WI38 (cell line): ENCODE measurements around the gene PRDM16.

Source experiments
- H3K4me3 ChIP-seq: 2 replicates; pipeline ENCODE4 v1.5.1; 2011; ENCODE audit warnings: low read depth, mild to moderate bottlenecking, control low read depth, low read length
- CTCF ChIP-seq: IDR thresholded peaks from 2 replicates; pipeline ENCODE4 v1.5.1; 2012; ENCODE audit warnings: low read depth, mild to moderate bottlenecking, control low read depth, low read length

The PRDM16 gene

GRCh38 chr1:3352952-3353331, 283.9 kb downstream of the PRDM16 start:
- no peak for TF ChIP-seq CTCF

GRCh38 chr1:3353876-3354275, 284.9 kb downstream of the PRDM16 start:
- no peak for TF ChIP-seq CTCF
- no peak overlapping the region for H3K4me3 ChIP-seq

More at GRCh38 chr1:3352952-3353331, 283.9 kb downstream of the PRDM16 start:
- no peak overlapping the region for H3K4me3 ChIP-seq

- TF ChIP-seq CTCF: no peak
- H3K4me3 ChIP-seq: no peak overlapping the region
Observed at GRCh38 chr1:3355089-3355488, 286.1 kb downstream of the PRDM16 start.

GRCh38 chr1:3355894-3356826, 287.2 kb downstream of the PRDM16 start:
- TF ChIP-seq CTCF: no peak
- H3K4me3 ChIP-seq: no peak overlapping the region

GRCh38 chr1:3356827-3357460, 287.9 kb downstream of the PRDM16 start:
- TF ChIP-seq CTCF: no peak
- H3K4me3 ChIP-seq: no peak overlapping the region

- no peak for TF ChIP-seq CTCF
- H3K4me3 ChIP-seq: no peak overlapping the region
Observed at GRCh38 chr1:3357526-3358297, 288.7 kb downstream of the PRDM16 start.

- TF ChIP-seq CTCF: no peak
Observed at GRCh38 chr1:3359351-3359750, 290.3 kb downstream of the PRDM16 start.

More at GRCh38 chr1:3359351-3359750, 290.3 kb downstream of the PRDM16 start:
- no peak overlapping the region for H3K4me3 ChIP-seq
